A549 (cell line): ENCODE data around the gene EPHA1. TPM values are rescaled to one million over a fixed set of nuclear protein-coding genes. Genes with fewer than 3 reads are reported as not detected.

Source experiments
- ATAC-seq, 2 experiments: fragments of 200-7000 bp in 1 of 2; fragments of >200 bp in 1 of 2; cut with Nextera tagmentation in 1 of 2; cut with Tn5 transposase in 1 of 2; 3 replicates each; pipeline versions ENCODE4 v1.8.0 to v1.9.1; 2018 to 2020; ENCODE audit warnings: mild to moderate bottlenecking in 1 of 2, moderate library complexity in 1 of 2
- CTCF ChIA-PET: fragments of 300-600 bp; sonication (Branson Sonifier 250); formaldehyde crosslinking; extraction: SDS; loops from one replicate; lab custom pipeline; 2021; ENCODE audit warnings: antibody characterized with exemption, inconsistent platforms; lab: Yijun Ruan, JAX
- POLR2A ChIA-PET: fragments of 350-600 bp; formaldehyde crosslinking; extraction: SDS; loops from one replicate; lab custom pipeline; 2021; ENCODE audit warnings: antibody characterized with exemption, inconsistent platforms; lab: Yijun Ruan, JAX
- DNase-seq, 2 experiments: peaks; one replicate each; pipeline versions ENCODE4 v3.0.0 to v3.0.0-alpha.2; 2011 to 2016; ENCODE audit warnings: low read depth in 1 of 2, low spot score in 1 of 2
- FAIRE-seq: peaks from 2 replicates; lab custom pipeline; 2011; peaks lifted over from hg19 to GRCh38; lab: Jason Lieb, UNC
- H3K27ac ChIP-seq, 2 experiments: fragments of >200 bp; sonication (Bioruptor Twin); formaldehyde crosslinking; 3 replicates each; pipeline ENCODE4 v1.5.1; 2016 to 2017
- H3K4me1 ChIP-seq: fragments of >200 bp; sonication (Bioruptor Twin); formaldehyde crosslinking; 3 replicates; pipeline ENCODE4 v1.6.1; 2016
- H3K4me2 ChIP-seq: fragments of >200 bp; sonication (Bioruptor Twin); formaldehyde crosslinking; 3 replicates; pipeline ENCODE4 v1.6.1; 2016
- H3K4me3 ChIP-seq: fragments of >200 bp; sonication (Bioruptor Twin); formaldehyde crosslinking; 3 replicates; pipeline ENCODE4 v1.5.1; 2016
- H3K9me3 ChIP-seq: fragments of >200 bp; sonication (Bioruptor Twin); formaldehyde crosslinking; 3 replicates; pipeline ENCODE4 v1.6.1; 2016
- BHLHE40 ChIP-seq: IDR thresholded peaks from 2 replicates; pipeline ENCODE4 v1.6.1; 2012; ENCODE audit warnings: low read depth, low read length, inconsistent platforms
- CBX2 ChIP-seq: fragments of 200-600 bp; sonication (generic); IDR thresholded peaks from 2 replicates; pipeline ENCODE4 v1.6.1; 2016; ENCODE audit warnings: low read depth, mild to moderate bottlenecking, borderline replicate concordance
- CBX8 ChIP-seq: fragments of 200-600 bp; sonication (generic); IDR thresholded peaks from 2 replicates; pipeline ENCODE4 v1.6.1; 2016
- CHD4 ChIP-seq: fragments of 200-600 bp; sonication (generic); IDR thresholded peaks from 2 replicates; pipeline ENCODE4 v1.6.1; 2016; ENCODE audit warnings: antibody characterized with exemption, mild to moderate bottlenecking, borderline replicate concordance
- EHF ChIP-seq: fragments of 250-450 bp; sonication (Bioruptor Pico); IDR thresholded peaks from 2 replicates; pipeline ENCODE4 v1.5.0; 2020; ENCODE audit warnings: mild to moderate bottlenecking
- EP300 ChIP-seq, 2 experiments: fragments of >200 bp; sonication (Bioruptor Twin); formaldehyde crosslinking; IDR thresholded peaks; 2 replicates in 1 of 2; 3 replicates in 1 of 2; pipeline ENCODE4 v1.6.1; 2016 to 2017
- JUNB ChIP-seq: fragments of >200 bp; sonication (Bioruptor Twin); formaldehyde crosslinking; IDR thresholded peaks from 2 replicates; pipeline ENCODE4 v1.6.1; 2016
- KDM1A ChIP-seq: fragments of 200-600 bp; sonication (generic); IDR thresholded peaks from 2 replicates; pipeline ENCODE4 v1.6.1; 2016; ENCODE audit warnings: low read depth, mild to moderate bottlenecking
- NFE2L2 ChIP-seq: fragments of 150-350 bp; conservative IDR thresholded peaks from 2 replicates; pipeline ENCODE4 v1.6.1; 2014; ENCODE audit warnings: low read length
- POLR2AphosphoS2 ChIP-seq: conservative IDR thresholded peaks from 2 replicates; pipeline ENCODE4 v1.6.1; 2012; ENCODE audit warnings: low read length, improper control_type of control experiment, inconsistent platforms
- RARB ChIP-seq: fragments of 250-450 bp; sonication (Bioruptor Pico); IDR thresholded peaks from 2 replicates; pipeline ENCODE4 v1.8.0; 2021; ENCODE audit warnings: mild to moderate bottlenecking, moderate library complexity
- RCOR1 ChIP-seq: fragments of 150-350 bp; IDR thresholded peaks from 2 replicates; pipeline ENCODE4 v1.6.1; 2014; ENCODE audit warnings: antibody characterized with exemption, low read length, low read depth
- RNF2 ChIP-seq: fragments of 200-600 bp; sonication (generic); IDR thresholded peaks from 2 replicates; pipeline ENCODE4 v1.6.1; 2016; ENCODE audit warnings: low read depth, mild to moderate bottlenecking, antibody characterized with exemption, moderate library complexity, borderline replicate concordance
- SMC3 ChIP-seq: fragments of >200 bp; sonication (Bioruptor Twin); formaldehyde crosslinking; IDR thresholded peaks from 3 replicates; pipeline ENCODE4 v1.6.1; 2018; ENCODE audit warnings: inconsistent platforms
- ZNF302 ChIP-seq: fragments of 250-450 bp; sonication (Bioruptor Pico); IDR thresholded peaks from 2 replicates; pipeline ENCODE4 v1.9.0; 2021; ENCODE audit warnings: inconsistent platforms, mild to moderate bottlenecking, moderate library complexity
- ZSCAN20 ChIP-seq: fragments of 250-450 bp; sonication (Bioruptor Pico); IDR thresholded peaks from 2 replicates; pipeline ENCODE4 v1.8.0; 2022; ENCODE audit warnings: mild to moderate bottlenecking, moderate library complexity
- WGBS: methylation state at CpG from one replicate; pipeline ENCODE4 v1.1.6; 2017; ENCODE audit errors: missing lambda C conversion rate; 5-methylcytosine and 5-hydroxymethylcytosine counted together
- polyA plus RNA-seq, 4 experiments: library from polyadenylated mRNA; depleted of rRNA in 3 of 4; stranded (reverse); fragments of >200 nt; fragmentation: RNase III in 1 of 4; extraction: RNeasy Plus Mini Kit Qiagen cat#74134 plus additional on column Dnase treatment in 1 of 4; gene quantifications; 2 replicates in 3 of 4; 3 replicates in 1 of 4; pipeline ENCODE4 v1.2.3, GENCODE V29; 2011 to 2017
- TF ChIP-seq, protein P1 (sequence below): IDR thresholded peaks from 2 replicates; pipeline ENCODE4 v1.6.1; 2012; ENCODE audit warnings: low read depth, borderline replicate concordance
- TF ChIP-seq, protein P2 (sequence below): fragments of >200 bp; sonication (Bioruptor Twin); formaldehyde crosslinking; IDR thresholded peaks from 3 replicates; pipeline ENCODE4 v1.5.1; 2016
- TF ChIP-seq, protein P3 (sequence below): fragments of >200 bp; sonication (Bioruptor Twin); formaldehyde crosslinking; IDR thresholded peaks from 2 replicates; pipeline ENCODE4 v1.6.1; 2016
- TF ChIP-seq, protein P4 (sequence below): fragments of 250-450 bp; sonication (Bioruptor Pico); IDR thresholded peaks from 2 replicates; pipeline ENCODE4 v1.5.0; 2020; ENCODE audit warnings: low read depth, mild to moderate bottlenecking, moderate library complexity
- TF ChIP-seq, protein P5 (sequence below): fragments of 450-650 bp; IDR thresholded peaks from 2 replicates; pipeline ENCODE4 v1.6.1; 2014; ENCODE audit warnings: antibody characterized with exemption

Gene EPHA1
- polyA plus RNA-seq, 2 of the 4 experiments (the other 2 are of a cell fraction): not detected

DNA sequence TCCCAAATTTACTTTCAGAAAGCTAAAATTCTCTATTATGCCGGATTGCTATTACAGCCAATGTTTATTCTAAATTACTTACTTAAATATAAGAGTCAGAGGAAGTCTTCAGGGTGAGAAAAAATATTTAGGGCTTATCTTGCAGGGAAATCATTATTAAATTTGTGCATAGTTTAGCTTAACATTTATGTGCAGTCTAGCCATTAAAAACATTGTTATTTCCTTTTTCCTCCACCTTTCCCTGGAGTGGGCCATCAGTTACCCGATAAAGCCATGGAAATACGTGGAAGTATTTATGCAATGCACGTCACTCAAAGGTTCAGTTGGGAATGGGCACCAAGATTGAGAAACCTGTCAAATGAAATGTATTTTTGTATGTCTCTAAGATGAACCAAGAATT, 25.1 kb upstream of the EPHA1 start:
- Histone ChIP-seq H3K4me3 (no peak overlapping the region), H3K4me1 (0 out of 3 replicates have a peak, but pooled peaks cover 8% of the 10 kb centered on the region), H3K9me3 (no peaks in the 10 kb centered on the region), H3K4me2 (no peak overlapping the region), H3K27ac (no peak overlapping the region)
- ChIA-PET POLR2A (no interaction called here), CTCF (interaction anchor here (0.8 to 1.7 kb wide), 2 partner anchors 12 to 17 kb away, joined by 3 to 4 read pairs; no protein-coding TSS in a partner anchor)
- TF ChIP-seq RCOR1: no peak
- TF ChIP-seq JUNB: no peak
- TF ChIP-seq, protein P1, sequence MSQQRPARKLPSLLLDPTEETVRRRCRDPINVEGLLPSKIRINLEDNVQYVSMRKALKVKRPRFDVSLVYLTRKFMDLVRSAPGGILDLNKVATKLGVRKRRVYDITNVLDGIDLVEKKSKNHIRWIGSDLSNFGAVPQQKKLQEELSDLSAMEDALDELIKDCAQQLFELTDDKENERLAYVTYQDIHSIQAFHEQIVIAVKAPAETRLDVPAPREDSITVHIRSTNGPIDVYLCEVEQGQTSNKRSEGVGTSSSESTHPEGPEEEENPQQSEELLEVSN: no peak
- ATAC-seq: no peak
- no peak for FAIRE-seq
- 28% methylated on average over 4 of the region's 4 CpGs for WGBS
- DNase-seq: no peak

DNA sequence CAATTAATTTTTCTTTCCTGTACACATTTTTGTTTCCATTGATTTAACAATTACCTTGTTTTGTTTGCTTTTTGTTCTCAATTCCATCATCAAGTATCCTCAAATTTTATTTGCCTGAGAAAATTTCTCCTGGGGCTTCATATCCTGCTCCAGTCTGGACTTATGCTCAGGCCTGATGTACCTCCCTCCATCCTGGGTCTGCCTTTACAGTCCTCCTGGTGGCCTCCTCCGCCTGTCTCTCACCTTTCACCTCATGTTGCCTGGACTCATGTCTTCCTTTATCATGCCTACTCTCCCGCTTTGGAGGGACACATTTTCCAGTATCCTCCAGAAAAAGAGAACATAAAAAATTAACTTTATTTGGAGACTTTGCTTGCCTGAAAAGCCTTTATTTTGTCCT, 22.5 kb upstream of the EPHA1 start:
- no peak for FAIRE-seq
- Histone ChIP-seq H3K4me2 (no peak overlapping the region), H3K4me3 (no peak overlapping the region), H3K27ac (no peak overlapping the region)
- 57% methylated on average over 2 of the region's 2 CpGs for WGBS
- TF ChIP-seq JUNB: no peak
- TF ChIP-seq, protein P2, sequence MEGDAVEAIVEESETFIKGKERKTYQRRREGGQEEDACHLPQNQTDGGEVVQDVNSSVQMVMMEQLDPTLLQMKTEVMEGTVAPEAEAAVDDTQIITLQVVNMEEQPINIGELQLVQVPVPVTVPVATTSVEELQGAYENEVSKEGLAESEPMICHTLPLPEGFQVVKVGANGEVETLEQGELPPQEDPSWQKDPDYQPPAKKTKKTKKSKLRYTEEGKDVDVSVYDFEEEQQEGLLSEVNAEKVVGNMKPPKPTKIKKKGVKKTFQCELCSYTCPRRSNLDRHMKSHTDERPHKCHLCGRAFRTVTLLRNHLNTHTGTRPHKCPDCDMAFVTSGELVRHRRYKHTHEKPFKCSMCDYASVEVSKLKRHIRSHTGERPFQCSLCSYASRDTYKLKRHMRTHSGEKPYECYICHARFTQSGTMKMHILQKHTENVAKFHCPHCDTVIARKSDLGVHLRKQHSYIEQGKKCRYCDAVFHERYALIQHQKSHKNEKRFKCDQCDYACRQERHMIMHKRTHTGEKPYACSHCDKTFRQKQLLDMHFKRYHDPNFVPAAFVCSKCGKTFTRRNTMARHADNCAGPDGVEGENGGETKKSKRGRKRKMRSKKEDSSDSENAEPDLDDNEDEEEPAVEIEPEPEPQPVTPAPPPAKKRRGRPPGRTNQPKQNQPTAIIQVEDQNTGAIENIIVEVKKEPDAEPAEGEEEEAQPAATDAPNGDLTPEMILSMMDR: no peak
- no peak for TF ChIP-seq CBX2
- TF ChIP-seq, protein P3, sequence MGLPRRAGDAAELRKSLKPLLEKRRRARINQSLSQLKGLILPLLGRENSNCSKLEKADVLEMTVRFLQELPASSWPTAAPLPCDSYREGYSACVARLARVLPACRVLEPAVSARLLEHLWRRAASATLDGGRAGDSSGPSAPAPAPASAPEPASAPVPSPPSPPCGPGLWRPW: no peak
- no peak for TF ChIP-seq CBX8
- no peak for TF ChIP-seq ZNF302
- no peak for TF ChIP-seq NFE2L2
- no peak for TF ChIP-seq SMC3
- no peak for TF ChIP-seq EHF (CRISPR knock-in tag)
- no peak for TF ChIP-seq RARB (CRISPR knock-in tag)
- TF ChIP-seq POLR2AphosphoS2: no peak
- TF ChIP-seq, protein P4, sequence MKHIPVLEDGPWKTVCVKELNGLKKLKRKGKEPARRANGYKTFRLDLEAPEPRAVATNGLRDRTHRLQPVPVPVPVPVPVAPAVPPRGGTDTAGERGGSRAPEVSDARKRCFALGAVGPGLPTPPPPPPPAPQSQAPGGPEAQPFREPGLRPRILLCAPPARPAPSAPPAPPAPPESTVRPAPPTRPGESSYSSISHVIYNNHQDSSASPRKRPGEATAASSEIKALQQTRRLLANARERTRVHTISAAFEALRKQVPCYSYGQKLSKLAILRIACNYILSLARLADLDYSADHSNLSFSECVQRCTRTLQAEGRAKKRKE: no peak
- TF ChIP-seq RNF2: no peak
- TF ChIP-seq, all 56 proteins: peak for 0
- ATAC-seq: no peak
- CTCF ChIA-PET: interaction anchor here (1.7 kb wide), 1 partner anchor 14 kb away, joined by 4 read pairs; no protein-coding TSS in a partner anchor
- Histone ChIP-seq H3K9me3 (no peaks in the 10 kb centered on the region), H3K4me1 (0 out of 3 replicates have a peak, but pooled peaks cover 8% of the 10 kb centered on the region)
- POLR2A ChIA-PET: no interaction called here
- no peak for DNase-seq

DNA sequence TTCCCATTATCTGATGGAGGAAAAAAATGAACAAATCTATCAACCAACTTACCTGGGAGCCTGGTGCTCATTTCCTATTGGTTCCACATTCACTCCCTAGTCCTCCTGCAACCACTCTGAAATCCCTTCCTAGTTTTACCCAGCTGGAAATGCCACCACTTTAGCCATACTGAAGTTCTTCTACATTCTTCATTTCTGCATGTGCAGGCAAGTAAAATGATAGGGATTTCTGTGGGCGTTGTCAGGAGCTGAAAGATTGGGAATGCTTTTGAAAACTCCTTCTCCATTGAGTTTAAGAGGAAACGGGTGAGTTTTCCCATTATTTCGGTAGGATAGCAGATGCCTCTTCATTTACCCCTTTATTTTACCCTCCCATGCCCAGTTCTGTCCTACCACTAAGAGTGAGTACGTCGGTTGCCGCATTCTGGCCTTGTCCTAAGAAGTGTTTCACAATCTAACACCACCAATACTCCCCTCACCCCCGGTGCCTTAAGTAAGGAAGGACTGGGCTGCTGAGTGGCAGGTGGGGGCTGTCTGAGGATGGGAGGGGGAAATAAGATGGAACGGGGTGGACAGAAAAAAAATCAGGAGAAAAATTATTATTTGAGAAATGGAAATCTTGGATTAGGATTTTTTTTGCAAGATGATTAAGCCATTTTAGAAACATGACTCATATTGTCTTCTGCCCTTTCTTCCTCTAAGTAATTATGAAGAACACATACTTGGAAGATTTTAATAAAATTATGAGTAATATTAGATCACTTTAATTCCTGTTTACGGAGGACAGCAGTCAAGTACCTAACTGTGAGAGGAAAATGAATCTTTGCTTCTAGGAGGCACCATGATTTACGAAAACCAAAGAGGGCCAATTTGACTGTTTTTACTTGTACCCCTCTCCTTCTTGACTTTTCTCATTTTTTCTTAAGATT, 21.4 kb upstream of the EPHA1 start:
- Histone ChIP-seq H3K4me3 (no peak overlapping the region), H3K4me1 (0 out of 3 replicates have a peak, but pooled peaks cover 7% of the 10 kb centered on the region), H3K4me2 (no peak overlapping the region)
- no peak for DNase-seq
- TF ChIP-seq CBX8 (no peak), EP300 (IDR thresholded peaks at IDR 0.05) (no peak), CHD4 (no peak), KDM1A (no peak), BHLHE40 (no peak), ZSCAN20 (no peak)
- TF ChIP-seq, protein P4: no peak
- TF ChIP-seq, protein P5, sequence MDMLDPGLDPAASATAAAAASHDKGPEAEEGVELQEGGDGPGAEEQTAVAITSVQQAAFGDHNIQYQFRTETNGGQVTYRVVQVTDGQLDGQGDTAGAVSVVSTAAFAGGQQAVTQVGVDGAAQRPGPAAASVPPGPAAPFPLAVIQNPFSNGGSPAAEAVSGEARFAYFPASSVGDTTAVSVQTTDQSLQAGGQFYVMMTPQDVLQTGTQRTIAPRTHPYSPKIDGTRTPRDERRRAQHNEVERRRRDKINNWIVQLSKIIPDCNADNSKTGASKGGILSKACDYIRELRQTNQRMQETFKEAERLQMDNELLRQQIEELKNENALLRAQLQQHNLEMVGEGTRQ: no peak
- TF ChIP-seq, all 56 proteins: peak for 0
- ChIA-PET POLR2A (no interaction called here), CTCF (interaction anchor here (1.0 to 3.8 kb wide), 2 partner anchors 13 to 14 kb away, joined by 3 to 27 read pairs; partner anchors contain the start of gene TAS2R60)
- WGBS: 59% methylated on average over 10 of the region's 10 CpGs
- no peak overlapping the region for H3K27ac ChIP-seq
- H3K9me3 ChIP-seq: no peaks in the 10 kb centered on the region
- no peak for ATAC-seq
- no peak for FAIRE-seq
